Measurements from ENCODE around the gene FBN2.

The FBN2 gene

GRCh38 chr5:128317481-128317880, 220.6 kb downstream of the FBN2 start:
- no peak for TF ChIP-seq EZH2 (IDR thresholded peaks at IDR 0.05; ENCODE audit: borderline replicate concordance, low read depth, low read length, severe bottlenecking)
- TF ChIP-seq CTCF (IDR thresholded peaks at IDR 0.05; ENCODE audit: borderline replicate concordance, extremely low read depth, low read length, poor library complexity, severe bottlenecking), result no peak
- no peaks in the 10 kb centered on the region for H3K79me2 ChIP-seq (ENCODE audit: insufficient read depth, low read length)
- H3K9ac ChIP-seq (ENCODE audit: low read depth, low read length), result no peak overlapping the region
- no peaks in the 10 kb centered on the region for H3K9me3 ChIP-seq (ENCODE audit: insufficient read depth, low read length, severe bottlenecking)
- no peak overlapping the region for H3K4me2 ChIP-seq (ENCODE audit: insufficient read depth, low read length)
- H3K4me3 ChIP-seq (ENCODE audit: low read depth in 1 of 2, low read length in 2 of 2), result no peak overlapping the region
- H3K27me3 ChIP-seq (ENCODE audit: insufficient read depth, low read length, poor library complexity), result no peaks in the 10 kb centered on the region
- no peaks in the 10 kb centered on the region for H3K4me1 ChIP-seq (ENCODE audit: insufficient read depth, low read length)
- no peak overlapping the region for H3K27ac ChIP-seq (ENCODE audit: low read length)
- DNase-seq (no peak), ATAC-seq (ENCODE audit: insufficient read depth, low read depth) (no peak)
- no peaks in the 10 kb centered on the region for H4K20me1 ChIP-seq (ENCODE audit: insufficient read depth, low read length)
- no peak overlapping the region for H2AFZ ChIP-seq (ENCODE audit: low read depth, low read length)
- H3K36me3 ChIP-seq (ENCODE audit: insufficient read depth, low read length), result no peaks in the 10 kb centered on the region

DNA sequence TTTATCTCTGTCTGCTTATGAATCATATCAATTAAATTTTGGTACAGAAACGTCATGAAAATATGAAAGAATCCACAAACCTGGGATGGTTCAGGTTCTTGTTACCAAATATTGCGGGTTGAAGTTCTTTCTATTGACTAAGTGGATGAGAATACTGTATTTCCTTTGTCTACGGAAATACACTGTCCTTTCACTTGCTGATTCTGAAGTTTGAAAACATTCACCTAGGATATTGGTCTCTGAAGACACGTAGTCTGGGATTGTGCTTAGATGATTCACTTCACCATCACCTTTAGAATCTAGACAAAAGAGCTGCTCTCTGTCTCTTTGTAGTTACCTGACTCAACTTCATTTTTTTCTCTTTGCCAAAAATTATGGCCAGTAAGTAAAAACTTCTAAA, 222.4 kb downstream of the FBN2 start:
- no peak for DNase-seq
- no peak overlapping the region for H3K9ac ChIP-seq (ENCODE audit: low read depth, low read length)
- no peak overlapping the region for H3K27ac ChIP-seq (ENCODE audit: low read length)
- H3K4me1 ChIP-seq (ENCODE audit: insufficient read depth, low read length), result no peaks in the 10 kb centered on the region
- no peak for ATAC-seq (ENCODE audit: insufficient read depth, low read depth)
- H3K27me3 ChIP-seq (ENCODE audit: insufficient read depth, low read length, poor library complexity), result no peaks in the 10 kb centered on the region
- no peaks in the 10 kb centered on the region for H3K36me3 ChIP-seq (ENCODE audit: insufficient read depth, low read length)
- no peaks in the 10 kb centered on the region for H4K20me1 ChIP-seq (ENCODE audit: insufficient read depth, low read length)
- no peak for TF ChIP-seq EZH2 (IDR thresholded peaks at IDR 0.05; ENCODE audit: borderline replicate concordance, low read depth, low read length, severe bottlenecking)
- no peak for TF ChIP-seq CTCF (IDR thresholded peaks at IDR 0.05; ENCODE audit: borderline replicate concordance, extremely low read depth, low read length, poor library complexity, severe bottlenecking)
- H3K79me2 ChIP-seq (ENCODE audit: insufficient read depth, low read length), result no peaks in the 10 kb centered on the region
- H3K4me3 ChIP-seq (ENCODE audit: low read depth in 1 of 2, low read length in 2 of 2), result no peak overlapping the region
- H2AFZ ChIP-seq (ENCODE audit: low read depth, low read length), result no peak overlapping the region
- H3K9me3 ChIP-seq (ENCODE audit: insufficient read depth, low read length, severe bottlenecking), result no peaks in the 10 kb centered on the region
- no peak overlapping the region for H3K4me2 ChIP-seq (ENCODE audit: insufficient read depth, low read length)

DNA sequence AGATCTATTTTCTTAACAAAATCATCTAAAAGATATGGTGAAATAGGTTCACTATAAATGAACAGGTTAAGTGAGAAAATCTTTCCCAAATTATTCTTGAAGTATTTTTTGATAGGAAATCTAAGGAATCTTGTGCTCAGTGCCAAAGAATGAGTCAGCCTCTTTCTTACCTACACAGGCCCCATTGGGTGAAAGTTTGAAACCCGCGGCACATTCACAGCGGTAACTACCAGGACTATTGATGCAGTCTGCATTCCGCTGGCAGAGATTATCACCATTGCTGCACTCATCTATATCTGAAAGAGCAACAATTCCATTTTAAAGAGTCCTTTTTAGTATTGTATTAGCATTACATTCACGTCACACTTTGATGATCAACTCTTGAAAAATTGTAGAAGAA, 232.7 kb downstream of the FBN2 start:
- H3K27me3 ChIP-seq (ENCODE audit: insufficient read depth, low read length, poor library complexity), result no peaks in the 10 kb centered on the region
- H3K36me3 ChIP-seq (ENCODE audit: insufficient read depth, low read length), result no peaks in the 10 kb centered on the region
- no peak overlapping the region for H3K4me3 ChIP-seq (ENCODE audit: low read depth in 1 of 2, low read length in 2 of 2)
- no peak for TF ChIP-seq EZH2 (IDR thresholded peaks at IDR 0.05; ENCODE audit: borderline replicate concordance, low read depth, low read length, severe bottlenecking)
- no peak for TF ChIP-seq CTCF (IDR thresholded peaks at IDR 0.05; ENCODE audit: borderline replicate concordance, extremely low read depth, low read length, poor library complexity, severe bottlenecking)
- no peak for ATAC-seq (ENCODE audit: insufficient read depth, low read depth)
- H3K79me2 ChIP-seq (ENCODE audit: insufficient read depth, low read length), result no peaks in the 10 kb centered on the region
- no peak overlapping the region for H3K9ac ChIP-seq (ENCODE audit: low read depth, low read length)
- H3K4me1 ChIP-seq (ENCODE audit: insufficient read depth, low read length), result no peaks in the 10 kb centered on the region
- no peak for DNase-seq
- no peaks in the 10 kb centered on the region for H4K20me1 ChIP-seq (ENCODE audit: insufficient read depth, low read length)
- H3K9me3 ChIP-seq (ENCODE audit: insufficient read depth, low read length, severe bottlenecking), result no peaks in the 10 kb centered on the region
- H3K27ac ChIP-seq (ENCODE audit: low read length), result no peak overlapping the region
- H3K4me2 ChIP-seq (ENCODE audit: insufficient read depth, low read length), result no peak overlapping the region
- H2AFZ ChIP-seq (ENCODE audit: low read depth, low read length), result no peak overlapping the region

DNA sequence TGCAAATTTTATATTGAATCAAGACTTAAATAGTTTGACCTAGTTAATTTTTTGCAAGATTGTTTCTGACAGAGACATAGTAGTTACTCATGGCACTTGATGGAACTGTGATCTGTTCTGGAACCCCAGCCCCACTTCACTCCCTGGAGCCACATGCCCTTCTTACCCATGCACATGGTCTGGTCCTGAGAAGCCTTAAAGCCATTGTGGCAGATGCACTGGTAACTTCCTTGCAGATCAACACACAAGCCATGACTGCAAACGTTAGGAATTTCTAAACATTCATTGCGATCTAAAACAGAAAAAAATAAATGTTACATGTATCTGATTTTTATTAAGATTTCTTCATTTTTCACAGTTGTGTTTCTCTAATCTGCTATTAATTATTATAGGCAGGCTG, 233.3 kb downstream of the FBN2 start:
- no peak overlapping the region for H3K4me3 ChIP-seq (ENCODE audit: low read depth in 1 of 2, low read length in 2 of 2)
- no peaks in the 10 kb centered on the region for H3K79me2 ChIP-seq (ENCODE audit: insufficient read depth, low read length)
- H3K4me2 ChIP-seq (ENCODE audit: insufficient read depth, low read length), result no peak overlapping the region
- H3K27me3 ChIP-seq (ENCODE audit: insufficient read depth, low read length, poor library complexity), result no peaks in the 10 kb centered on the region
- H3K36me3 ChIP-seq (ENCODE audit: insufficient read depth, low read length), result no peaks in the 10 kb centered on the region
- H4K20me1 ChIP-seq (ENCODE audit: insufficient read depth, low read length), result no peaks in the 10 kb centered on the region
- H3K4me1 ChIP-seq (ENCODE audit: insufficient read depth, low read length), result no peaks in the 10 kb centered on the region
- DNase-seq, result no peak
- no peak overlapping the region for H3K9ac ChIP-seq (ENCODE audit: low read depth, low read length)
- H2AFZ ChIP-seq (ENCODE audit: low read depth, low read length), result no peak overlapping the region
- H3K27ac ChIP-seq (ENCODE audit: low read length), result no peak overlapping the region
- H3K9me3 ChIP-seq (ENCODE audit: insufficient read depth, low read length, severe bottlenecking), result no peaks in the 10 kb centered on the region
- TF ChIP-seq EZH2 (IDR thresholded peaks at IDR 0.05; ENCODE audit: borderline replicate concordance, low read depth, low read length, severe bottlenecking), result no peak
- no peak for TF ChIP-seq CTCF (IDR thresholded peaks at IDR 0.05; ENCODE audit: borderline replicate concordance, extremely low read depth, low read length, poor library complexity, severe bottlenecking)
- no peak for ATAC-seq (ENCODE audit: insufficient read depth, low read depth)

Data from DND-41 (cell line).